ENCODE measurements around the gene VAV2. TPM values are rescaled to one million over a fixed set of nuclear protein-coding genes. Genes with fewer than 3 reads are reported as not detected.

The VAV2 gene
- total RNA-seq, 1 donor from 2014 or later: 12.7 TPM

- Histone ChIP-seq H3K9me3 (no peaks in the 10 kb centered on the region), H3K36me3 (no peaks in the 10 kb centered on the region), H3K4me1 (peaks cover 10 to 13% of the 10 kb centered on the region in 2 donors), H3K27me3 (no peaks in the 10 kb centered on the region), H3K27ac (peak overlapping the region; percentile 8 to 19), H3K4me3 (peak overlapping the region; percentile 4)
- intact Hi-C loops (cut with DNase I): no loop called here
- TF ChIP-seq CTCF (IDR thresholded peaks at IDR 0.05): no peak
- DNase-seq (ENCODE audit: low spot score in 2 of 2): no peak
These were observed 35.5 kb downstream of the VAV2 start for GRCh38 chr9:133956520-133957076.

GRCh38 chr9:133955821-133956411 lies 36.2 kb downstream of the VAV2 start:
- no peak for DNase-seq (ENCODE audit: low spot score in 2 of 2)
- intact Hi-C loops (cut with DNase I): no loop called here
- no peaks in the 10 kb centered on the region for H3K36me3 ChIP-seq
- TF ChIP-seq CTCF (IDR thresholded peaks at IDR 0.05): no peak
- no peaks in the 10 kb centered on the region for H3K27me3 ChIP-seq
- peak overlapping the region; percentile 4 for H3K4me3 ChIP-seq
- H3K4me1 ChIP-seq: peaks cover 10 to 13% of the 10 kb centered on the region in 2 donors
- no peaks in the 10 kb centered on the region for H3K9me3 ChIP-seq
- peak overlapping the region; percentile 8 to 19 for H3K27ac ChIP-seq

- Histone ChIP-seq H3K27me3 (no peaks in the 10 kb centered on the region), H3K9me3 (no peaks in the 10 kb centered on the region), H3K4me1 (peaks cover 10 to 13% of the 10 kb centered on the region in 2 donors), H3K36me3 (no peaks in the 10 kb centered on the region), H3K27ac (no peak overlapping the region), H3K4me3 (no peak overlapping the region)
- DNase-seq (ENCODE audit: low spot score in 2 of 2): no peak
- TF ChIP-seq CTCF (IDR thresholded peaks at IDR 0.05): no peak
- intact Hi-C loops (cut with DNase I): no loop called here
These were observed 37.1 kb downstream of the VAV2 start for GRCh38 chr9:133954862-133955529.

- Histone ChIP-seq H3K9me3 (no peaks in the 10 kb centered on the region), H3K27me3 (no peaks in the 10 kb centered on the region), H3K4me1 (peaks cover 10 to 13% of the 10 kb centered on the region in 2 donors), H3K27ac (no peak overlapping the region), H3K36me3 (no peaks in the 10 kb centered on the region), H3K4me3 (no peak overlapping the region)
- intact Hi-C loops (cut with DNase I): no loop called here
- no peak for DNase-seq (ENCODE audit: low spot score in 2 of 2)
- no peak for TF ChIP-seq CTCF (IDR thresholded peaks at IDR 0.05)
These were observed 38.0 kb downstream of the VAV2 start for GRCh38 chr9:133953976-133954709.

- peaks cover 10 to 13% of the 10 kb centered on the region in 2 donors for H3K4me1 ChIP-seq
- no peak for DNase-seq (ENCODE audit: low spot score in 2 of 2)
- H3K9me3 ChIP-seq: no peaks in the 10 kb centered on the region
- H3K27ac ChIP-seq: no peak overlapping the region
- intact Hi-C loops (cut with DNase I): no loop called here
- H3K36me3 ChIP-seq: no peaks in the 10 kb centered on the region
- no peaks in the 10 kb centered on the region for H3K27me3 ChIP-seq
- TF ChIP-seq CTCF (IDR thresholded peaks at IDR 0.05): no peak
- no peak overlapping the region for H3K4me3 ChIP-seq
These were observed 38.5 kb downstream of the VAV2 start for GRCh38 chr9:133953621-133953975.
